ENCODE measurements around the gene TMPRSS9. TPM values are rescaled to one million over a fixed set of nuclear protein-coding genes. Genes with fewer than 3 reads are reported as not detected.

The TMPRSS9 gene
- total and polyA plus RNA-seq, 2 of the 13 experiments (the other 11 are each of a cell fraction or from before 2014, with no cell fraction given): 2.5 to 5.2 TPM

DNA sequence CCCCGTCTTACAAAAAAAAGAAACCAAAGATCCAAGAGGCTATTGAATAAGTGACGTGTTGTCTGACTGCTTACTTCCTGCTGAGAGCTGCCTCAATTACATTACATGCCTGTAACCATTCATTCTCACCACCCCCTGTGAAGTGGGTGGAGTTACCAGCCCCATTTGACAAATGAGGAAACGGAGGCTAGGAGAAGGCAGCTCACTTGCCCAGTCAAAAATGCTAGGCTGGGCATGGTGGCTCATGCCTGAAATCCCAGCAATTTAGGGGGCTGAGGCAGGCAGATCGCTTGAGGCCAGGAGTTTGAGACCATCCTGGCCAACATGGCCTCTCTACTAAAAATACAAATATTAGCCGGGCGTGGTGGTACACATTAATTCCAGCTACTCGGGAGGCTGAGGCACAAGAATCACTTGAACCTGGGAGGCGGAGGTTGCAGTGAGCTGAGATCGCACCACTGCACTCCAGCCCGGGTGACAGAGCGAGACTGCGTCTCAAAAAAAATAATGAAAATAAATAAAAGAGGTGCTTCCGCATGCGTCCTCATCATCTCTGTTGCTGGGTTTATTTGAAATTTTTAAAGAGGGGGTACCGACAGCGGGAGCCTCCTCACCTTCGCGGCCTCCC lies 32.2 kb upstream of the TMPRSS9 start:
- Histone ChIP-seq H3K36me3 (replicated peaks in 1 of 2; ENCODE audit: control insufficient read depth in 1 of 2, insufficient read depth in 2 of 2, low read length in 2 of 2) (peaks cover 7 to 31% of the 10 kb centered on the region in 2 experiments; a peak in 4 of 5 replicates), H3K9ac (ENCODE audit: insufficient read depth, low read depth, low read length) (peak overlapping the region; percentile 97), H3K27me3 (ENCODE audit: control insufficient read depth in 1 of 2, insufficient read depth in 2 of 2, low read length in 2 of 2) (no peaks in the 10 kb centered on the region; a peak in 1 of 5 replicates), H3K79me2 (ENCODE audit: insufficient read depth, low read length) (peaks cover 38% of the 10 kb centered on the region), H3K27ac (ENCODE audit: extremely low read length, insufficient read depth, low read length) (peak overlapping the region; percentile 82), H3K4me2 (ENCODE audit: low read depth, low read length) (peak overlapping the region; percentile 95), H3K4me3 (replicated peaks in 1 of 3; ENCODE audit: insufficient read depth in 1 of 3, low read depth in 2 of 3, low read length in 3 of 3) (peak overlapping the region; percentile 87 to 94 (median 89)), H3K4me1 (ENCODE audit: insufficient read depth, low read length) (peaks cover 48% of the 10 kb centered on the region), H4K20me1 (ENCODE audit: insufficient read depth, low read length) (0 out of 2 replicates have a peak, but pooled peaks cover 2% of the 10 kb centered on the region), H2AFZ (ENCODE audit: low read length) (no peak overlapping the region), H3K9me3 (ENCODE audit: low read length) (no peaks in the 10 kb centered on the region)
- peak; percentile 32 for DNase-seq (ENCODE audit: low spot score)
- peak; percentile 42 for FAIRE-seq
- CTCF ChIA-PET (ENCODE audit: low intra/inter-chr PET ratio, low total read pairs): no interaction called here
- POLR2A ChIA-PET: interaction anchor here (0.6 to 1.9 kb wide), 4 partner anchors 9 to 353 kb away, joined by 3 to 4 read pairs (median 3); no protein-coding TSS in a partner anchor
- in situ Hi-C loops (cut with HindIII; ENCODE audit: extremely low pct_ligation_motif_present, low pct_unique_long_range_greater_than_20kb): no loop called here
- ATAC-seq: no peak
- TF ChIP-seq SNRNP70 (IDR thresholded peaks at IDR 0.05; ENCODE audit: low read depth, low read length) (no peak), NFYB (CRISPR knock-in tag; IDR thresholded peaks at IDR 0.05) (peak; percentile 44), CREB1 (IDR thresholded peaks at IDR 0.05) (peak; percentile 16; the same call in 1 of the 2 replicates), CREB1 (CRISPR knock-in tag; IDR thresholded peaks at IDR 0.05) (no peak), YEATS4 (CRISPR knock-in tag; IDR thresholded peaks at IDR 0.05; ENCODE audit: borderline replicate concordance) (no peak), MIER3 (CRISPR knock-in tag; IDR thresholded peaks at IDR 0.05; ENCODE audit: borderline replicate concordance) (no peak), FOXA3 (CRISPR knock-in tag; IDR thresholded peaks at IDR 0.05) (no peak), FOSL1 (CRISPR knock-in tag; IDR thresholded peaks at IDR 0.05; ENCODE audit: borderline replicate concordance) (no peak), ZNF766 (CRISPR knock-in tag; IDR thresholded peaks at IDR 0.05; ENCODE audit: borderline replicate concordance) (no peak)
- TF ChIP-seq, protein P1, sequence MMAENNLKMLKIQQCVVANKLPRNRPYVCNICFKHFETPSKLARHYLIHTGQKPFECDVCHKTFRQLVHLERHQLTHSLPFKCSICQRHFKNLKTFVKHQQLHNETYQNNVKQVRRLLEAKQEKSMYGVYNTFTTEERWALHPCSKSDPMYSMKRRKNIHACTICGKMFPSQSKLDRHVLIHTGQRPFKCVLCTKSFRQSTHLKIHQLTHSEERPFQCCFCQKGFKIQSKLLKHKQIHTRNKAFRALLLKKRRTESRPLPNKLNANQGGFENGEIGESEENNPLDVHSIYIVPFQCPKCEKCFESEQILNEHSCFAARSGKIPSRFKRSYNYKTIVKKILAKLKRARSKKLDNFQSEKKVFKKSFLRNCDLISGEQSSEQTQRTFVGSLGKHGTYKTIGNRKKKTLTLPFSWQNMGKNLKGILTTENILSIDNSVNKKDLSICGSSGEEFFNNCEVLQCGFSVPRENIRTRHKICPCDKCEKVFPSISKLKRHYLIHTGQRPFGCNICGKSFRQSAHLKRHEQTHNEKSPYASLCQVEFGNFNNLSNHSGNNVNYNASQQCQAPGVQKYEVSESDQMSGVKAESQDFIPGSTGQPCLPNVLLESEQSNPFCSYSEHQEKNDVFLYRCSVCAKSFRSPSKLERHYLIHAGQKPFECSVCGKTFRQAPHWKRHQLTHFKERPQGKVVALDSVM (CRISPR knock-in tag; IDR thresholded peaks at IDR 0.05): 0 out of 2 replicates have a peak, but pooled peaks have one; percentile 3
- 3% methylated on average over 18 of the region's 18 CpGs for WGBS (ENCODE audit: low lambda C conversion rate)
- intact Hi-C loops (cut with micrococcal nuclease; ENCODE audit: unreplicated experiment): loop anchor here (2.0 kb wide), 1 partner anchor 69 kb away; no protein-coding TSS in a partner anchor
- BruUV-seq (replicated peaks): TSS peak; percentile 79
